Prostate gland (tissue), 2 donors: ENCODE data around the gene LIMS2. TPM values are rescaled to one million over a fixed set of nuclear protein-coding genes. Genes with fewer than 3 reads are reported as not detected.

Experiments used
- DNase-seq: peaks from one replicate; pipeline ENCODE4 v3.0.0-alpha.2; 2019; ENCODE audit warnings: low spot score
- H3K27ac ChIP-seq, 2 donors: fragments of 200-600 bp; sonication (generic); 2 replicates each; pipeline ENCODE4 v1.5.1; 2017 to 2019
- H3K27me3 ChIP-seq: fragments of 200-600 bp; sonication (generic); replicated peaks from 2 replicates; pipeline ENCODE4 v1.5.1; 2019; ENCODE audit not compliant: insufficient read depth
- H3K36me3 ChIP-seq, 2 donors: fragments of 200-600 bp; sonication (generic); 1 replicate in 1 of 2; 2 replicates in 1 of 2; pipeline versions ENCODE4 v1.5.1 to v1.8.1; 2017 to 2019
- H3K4me1 ChIP-seq: fragments of 200-600 bp; sonication (generic); replicated peaks from 2 replicates; pipeline ENCODE4 v1.5.1; 2019
- H3K4me3 ChIP-seq, 2 donors: fragments of 200-600 bp; sonication (generic); 2 replicates each; pipeline ENCODE4 v1.5.1; 2017 to 2019
- H3K9me3 ChIP-seq: fragments of 200-600 bp; sonication (generic); 2 replicates; pipeline ENCODE4 v1.5.1; 2017
- CTCF ChIP-seq, 4 experiments: fragments of 200-600 bp in 2 of 4; fragments of 450-650 bp in 2 of 4; sonication (generic) in 2 of 4; IDR thresholded peaks; 1 replicate in 3 of 4; 2 replicates in 1 of 4; pipeline ENCODE4 v1.5.1; 2016 to 2019; ENCODE audit warnings: antibody characterized with exemption in 4 of 4, mild to moderate bottlenecking in 2 of 4, moderate library complexity in 2 of 4
- POLR2A ChIP-seq: fragments of 450-650 bp; IDR thresholded peaks from one replicate; pipeline ENCODE4 v1.6.1; 2016; ENCODE audit warnings: antibody characterized with exemption, mild to moderate bottlenecking
- POLR2AphosphoS5 ChIP-seq: sonication (generic); formaldehyde crosslinking; IDR thresholded peaks from one replicate; pipeline ENCODE4 v1.6.1; 2017; ENCODE audit warnings: antibody characterized with exemption
- WGBS: methylation state at CpG from one replicate; pipeline ENCODE4 v1.1.5; 2018; 5-methylcytosine and 5-hydroxymethylcytosine counted together
- intact Hi-C: fragments of 100-400 bp; cut with DNase I; formaldehyde crosslinking; loops from one replicate; pipeline ENCODE4 v1.14.2; 2022
- total RNA-seq, 2 donors: library from RNA; depleted of rRNA; stranded (reverse); fragments of >200 nt; gene quantifications; one replicate each; pipeline ENCODE4 v1.1.0, GENCODE V29; 2016

LIMS2 gene
- total RNA-seq, 2 donors from 2014 or later: 31.9 to 63.2 TPM

GRCh38 chr2:127596311-127597045 is 78.9 kb downstream of the LIMS2 start:
- Histone ChIP-seq H3K27ac (no peak overlapping the region), H3K4me1 (no peaks in the 10 kb centered on the region), H3K36me3 (no peaks in the 10 kb centered on the region), H3K27me3 (no peaks in the 10 kb centered on the region), H3K4me3 (no peak overlapping the region), H3K9me3 (no peaks in the 10 kb centered on the region)
- DNase-seq: no peak
- intact Hi-C loops: no loop called here
- TF ChIP-seq POLR2A (no peak), CTCF (IDR thresholded peaks at IDR 0.05) (no peak), POLR2AphosphoS5 (no peak)
- 92% methylated on average over 14 of the region's 14 CpGs for WGBS

GRCh38 chr2:127594116-127594591 is 81.2 kb downstream of the LIMS2 start:
- H3K9me3 ChIP-seq: no peaks in the 10 kb centered on the region
- no peaks in the 10 kb centered on the region for H3K4me1 ChIP-seq
- intact Hi-C loops: loop anchor here (5.0 kb wide), 1 partner anchor 113 kb away; no protein-coding TSS in a partner anchor
- DNase-seq: no peak
- 88% methylated on average over 10 of the region's 10 CpGs for WGBS
- no peak for TF ChIP-seq POLR2AphosphoS5
- no peak for TF ChIP-seq CTCF (IDR thresholded peaks at IDR 0.05)
- TF ChIP-seq POLR2A: no peak
- H3K27me3 ChIP-seq: no peaks in the 10 kb centered on the region
- H3K36me3 ChIP-seq: no peaks in the 10 kb centered on the region
- H3K27ac ChIP-seq: no peak overlapping the region
- H3K4me3 ChIP-seq: no peak overlapping the region

- Histone ChIP-seq H3K4me1 (no peaks in the 10 kb centered on the region), H3K36me3 (no peaks in the 10 kb centered on the region), H3K9me3 (no peaks in the 10 kb centered on the region), H3K27me3 (no peaks in the 10 kb centered on the region), H3K4me3 (no peak overlapping the region), H3K27ac (no peak overlapping the region)
- no peak for TF ChIP-seq POLR2A
- no peak for TF ChIP-seq POLR2AphosphoS5
- no peak for TF ChIP-seq CTCF (IDR thresholded peaks at IDR 0.05)
- intact Hi-C loops: loop anchor here (5.0 kb wide), 1 partner anchor 114 kb away; no protein-coding TSS in a partner anchor
- DNase-seq: no peak
- 92% methylated on average over 26 of the region's 27 CpGs for WGBS
These were observed 81.9 kb downstream of the LIMS2 start for GRCh38 chr2:127593228-127594115.

GRCh38 chr2:127592761-127593227 is 82.5 kb downstream of the LIMS2 start:
- Histone ChIP-seq H3K36me3 (no peaks in the 10 kb centered on the region), H3K27me3 (no peaks in the 10 kb centered on the region), H3K4me3 (no peak overlapping the region), H3K27ac (no peak overlapping the region), H3K9me3 (no peaks in the 10 kb centered on the region), H3K4me1 (no peaks in the 10 kb centered on the region)
- intact Hi-C loops: loop anchor here (5.0 kb wide), 1 partner anchor 115 kb away; no protein-coding TSS in a partner anchor
- WGBS: 92% methylated on average over 37 of the region's 37 CpGs
- no peak for TF ChIP-seq POLR2A
- TF ChIP-seq POLR2AphosphoS5: no peak
- no peak for TF ChIP-seq CTCF (IDR thresholded peaks at IDR 0.05)
- no peak for DNase-seq
